Measurements from ENCODE around the gene FADS1.
A peak's percentile ranks its signal among the peaks of the same experiment; 100 is the strongest.

Gene FADS1

DNA sequence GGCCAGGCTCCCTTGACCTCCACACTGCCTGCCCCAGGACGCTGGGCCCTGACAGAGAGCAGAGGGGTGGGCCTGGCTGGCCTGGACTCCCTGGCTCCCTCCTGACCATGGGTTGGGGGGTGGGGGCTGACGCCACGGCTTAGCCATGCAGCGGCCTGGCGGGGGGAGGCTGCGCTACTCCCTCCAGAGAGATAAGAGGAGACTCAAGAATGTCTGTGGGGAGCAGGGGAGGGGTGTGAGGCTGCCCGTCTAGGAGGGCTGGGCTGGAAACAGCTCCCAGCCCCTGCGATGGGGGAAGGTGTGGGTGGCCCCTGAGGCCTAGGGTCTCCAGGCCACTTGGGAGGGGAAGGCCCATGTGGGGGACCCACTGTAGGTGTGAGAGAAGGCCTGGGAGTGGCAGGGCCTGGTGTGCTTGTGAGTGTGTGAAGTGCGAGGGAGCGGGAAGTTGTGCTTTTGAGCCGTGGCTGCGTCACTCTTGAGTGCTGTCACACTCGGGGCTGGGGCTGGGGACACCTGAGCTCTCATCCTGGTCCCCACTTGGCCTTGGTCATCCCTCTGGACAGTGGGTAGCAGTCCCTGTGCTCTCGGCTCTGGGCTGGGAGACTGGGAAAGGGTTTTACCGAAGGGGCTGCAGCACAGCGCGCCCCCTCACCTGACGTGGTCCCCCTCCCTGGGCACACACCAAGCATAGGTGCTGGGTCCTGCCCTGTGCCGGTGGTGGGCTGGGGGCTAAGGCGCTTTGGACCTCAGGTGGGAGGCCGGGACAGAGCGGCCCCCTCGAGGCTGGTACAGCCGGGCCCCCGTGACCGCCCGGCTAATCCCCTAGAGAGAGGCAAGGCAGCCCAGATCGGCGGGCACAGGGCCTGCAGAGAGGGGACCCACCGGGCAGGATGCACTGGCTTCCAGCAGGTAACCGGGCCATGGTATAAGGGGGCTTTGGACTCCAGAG lies 62.0 kb downstream of the FADS1 start:
- no peak for DNase-seq

DNA sequence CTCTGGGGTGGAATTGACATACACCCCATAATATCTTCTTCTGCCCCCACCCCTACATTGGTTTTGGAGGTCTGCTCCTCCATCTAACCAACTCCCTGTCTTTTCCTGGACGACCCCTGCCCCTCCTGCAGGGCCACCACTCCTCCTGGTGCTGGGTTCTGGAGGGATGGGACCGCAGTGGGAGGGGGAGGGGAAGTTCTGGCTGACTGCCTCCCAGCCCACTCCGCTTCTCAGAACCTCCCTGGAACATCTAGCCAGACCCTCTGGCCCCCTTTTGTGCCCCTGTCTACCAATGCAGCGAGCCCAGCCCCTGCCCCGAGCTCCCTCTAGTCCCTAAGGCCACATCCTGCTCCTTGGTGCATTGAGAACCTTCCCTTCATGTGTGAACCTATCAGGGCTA lies 63.1 kb downstream of the FADS1 start:
- no peak for DNase-seq

DNA sequence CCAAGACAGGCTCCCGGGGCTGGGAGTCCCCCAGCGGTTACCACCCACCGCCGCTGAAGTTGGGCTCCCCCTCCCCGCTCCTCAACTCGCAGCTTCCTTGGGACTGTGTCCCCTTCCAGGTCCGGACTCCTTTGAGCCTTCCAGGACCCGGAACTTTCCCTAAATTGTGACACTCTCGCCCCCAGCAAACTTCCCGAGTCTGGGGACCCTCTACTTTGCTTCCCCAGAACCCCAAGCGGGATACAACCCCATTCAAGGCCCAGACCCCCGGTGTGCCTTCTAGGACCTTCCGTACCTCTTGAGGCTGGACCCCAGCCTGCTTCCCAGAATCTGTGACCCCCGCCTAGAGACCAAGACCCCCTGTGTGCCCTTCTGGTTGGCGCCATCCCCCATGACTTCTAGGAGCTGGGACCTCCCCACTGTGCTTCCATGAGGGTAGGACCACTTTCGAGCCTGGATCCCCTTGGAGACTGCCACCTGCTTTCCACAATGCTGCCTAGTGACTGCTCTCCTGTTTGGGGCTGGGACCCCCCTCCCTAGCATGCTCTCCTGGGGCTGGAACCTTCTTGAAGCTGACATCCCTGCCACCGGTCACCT lies 63.8 kb downstream of the FADS1 start:
- no peak for DNase-seq

GRCh38 chr11:61752117-61752924 lies 64.5 kb downstream of the FADS1 start, which contains the start of gene MYRF:
Gene MYRF, plus strand, starts transcription at chr11:61752636. Its CDS starts 109 bp downstream, at chr11:61752745.
- DNase-seq, result peak; percentile 75

GRCh38 chr11:61751384-61751783 lies 65.4 kb downstream of the FADS1 start:
- DNase-seq, result no peak

DNA sequence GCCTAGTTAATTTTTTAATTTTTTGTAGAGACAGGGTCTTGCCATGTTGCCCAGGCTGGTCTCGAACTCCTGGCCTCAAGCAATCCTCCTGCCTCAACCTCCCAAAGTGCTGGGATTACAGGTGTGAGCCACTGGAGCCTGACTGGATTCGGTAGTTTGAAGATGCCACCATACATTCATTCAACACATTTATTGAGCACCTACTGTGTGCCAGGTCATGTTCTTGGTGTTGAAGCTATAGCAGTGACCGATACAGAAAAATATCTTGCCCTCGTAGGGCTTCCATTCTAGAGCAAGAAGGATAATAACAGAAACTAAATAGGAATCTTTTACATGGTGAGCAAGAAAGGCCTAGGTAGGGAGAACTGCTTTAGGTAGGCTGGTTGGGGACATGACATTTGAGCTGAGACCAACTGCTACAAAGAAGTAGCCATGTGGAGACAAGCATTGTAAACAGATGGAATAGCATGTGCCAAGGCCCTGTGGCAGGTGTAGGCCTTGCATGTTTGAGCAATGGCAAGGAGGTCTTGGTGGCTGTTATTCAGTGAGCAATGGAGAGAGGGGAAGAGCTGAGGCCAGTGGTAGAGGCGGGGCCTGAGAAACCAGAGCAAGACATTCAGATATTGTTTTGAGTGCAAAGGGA lies 66.1 kb downstream of the FADS1 start:
- no peak for DNase-seq

Data from activated T-cell treated with anti-CD3 and anti-CD28 coated beads, Interleukin-2, amount 50 U/mL, for 1 hour (primary cell).